GM21825 (cell line): ENCODE results near the gene SELENOV.

Experiments used
- ATAC-seq: cut with Tn5 transposase; IDR thresholded peaks from one replicate; pipeline ENCODE4 v1.9.1; 2021; ENCODE audit warnings: mild to moderate bottlenecking, moderate library complexity; ENCODE audit not compliant: unreplicated experiment

SELENOV gene

DNA sequence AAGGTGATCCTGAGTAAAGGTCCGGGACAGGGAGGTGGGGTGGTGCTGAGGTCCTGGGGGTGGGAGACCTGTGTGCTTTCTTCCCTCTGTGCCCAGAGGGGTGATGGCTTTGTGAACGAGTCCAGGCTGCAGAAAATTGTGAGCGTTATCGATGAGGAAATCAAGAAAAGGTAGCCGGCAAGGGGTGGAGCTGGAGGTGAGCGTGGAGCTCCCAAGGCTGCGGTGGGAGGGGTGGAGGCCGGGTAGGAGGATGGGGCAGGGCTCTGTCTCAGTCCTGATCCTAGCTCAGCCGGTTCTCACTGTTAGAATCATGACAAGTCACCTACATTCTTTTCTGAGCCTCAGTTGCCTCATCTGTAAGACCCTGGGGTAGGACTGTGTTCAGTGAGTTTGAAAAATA is 4.0 kb downstream of the SELENOV start:
- ATAC-seq = no peak

DNA sequence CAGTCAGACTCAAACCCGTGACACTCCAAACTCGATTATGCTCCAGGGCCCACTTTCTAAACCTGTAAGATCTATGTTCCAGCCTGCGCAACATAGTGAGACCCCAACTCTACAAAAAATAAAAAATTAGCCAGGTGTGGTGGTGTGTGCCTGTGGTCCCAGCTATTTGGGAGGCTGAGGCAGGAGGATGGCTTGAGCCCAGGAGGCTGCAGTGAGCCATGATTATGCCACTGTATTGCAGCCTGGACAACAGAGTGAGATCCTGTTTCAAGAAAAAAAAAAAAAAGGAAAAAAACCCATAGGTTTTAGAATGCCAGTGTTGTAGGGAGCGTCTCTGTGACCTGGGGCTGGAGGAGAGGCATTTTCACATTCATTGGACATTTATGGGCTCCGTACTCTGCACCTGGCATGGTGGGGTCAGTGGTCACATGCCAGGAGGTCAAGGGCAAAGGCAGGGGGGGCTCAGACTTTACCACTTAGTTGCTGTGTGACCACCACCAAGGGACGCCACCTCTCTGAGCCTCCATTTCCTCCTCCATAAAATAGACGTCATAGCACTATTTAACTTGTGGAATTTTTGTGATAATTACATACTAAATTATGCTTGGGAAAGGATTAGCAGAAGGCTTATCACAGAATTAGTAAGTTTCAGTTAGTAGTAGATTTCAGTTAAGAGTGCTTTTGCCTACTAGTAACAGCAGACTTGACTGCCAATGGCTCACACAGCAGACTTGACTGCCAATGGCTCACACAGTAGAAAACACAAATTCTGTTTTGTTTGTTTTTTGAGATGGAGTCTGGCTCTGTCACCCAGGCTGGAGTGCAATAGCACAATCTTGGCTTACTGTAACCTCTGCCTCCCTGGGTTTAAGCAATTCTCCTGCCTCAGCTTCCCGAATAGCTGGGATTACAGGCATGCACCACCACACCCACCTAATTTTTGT is 5.9 kb downstream of the SELENOV start:
- ATAC-seq = no peak

DNA sequence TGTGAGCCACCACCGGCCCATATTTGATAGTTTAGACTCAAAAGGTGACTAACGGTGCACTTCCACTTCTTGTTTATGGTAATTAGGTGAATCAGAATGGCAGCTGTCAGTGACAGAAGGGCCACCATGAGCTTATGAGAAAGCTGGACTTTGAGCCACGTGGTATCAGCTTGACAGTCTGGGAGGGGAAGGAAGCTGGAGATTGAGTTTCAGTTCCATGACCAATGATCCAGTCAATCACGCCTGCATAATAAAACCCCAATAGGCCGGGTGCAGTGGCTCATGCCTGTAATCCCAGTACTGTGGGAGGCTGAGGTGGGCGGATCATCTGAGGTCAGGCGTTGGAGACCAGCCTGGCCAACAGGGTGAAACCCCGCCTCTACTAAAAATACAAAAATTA is 9.6 kb downstream of the SELENOV start:
- ATAC-seq = no peak

DNA sequence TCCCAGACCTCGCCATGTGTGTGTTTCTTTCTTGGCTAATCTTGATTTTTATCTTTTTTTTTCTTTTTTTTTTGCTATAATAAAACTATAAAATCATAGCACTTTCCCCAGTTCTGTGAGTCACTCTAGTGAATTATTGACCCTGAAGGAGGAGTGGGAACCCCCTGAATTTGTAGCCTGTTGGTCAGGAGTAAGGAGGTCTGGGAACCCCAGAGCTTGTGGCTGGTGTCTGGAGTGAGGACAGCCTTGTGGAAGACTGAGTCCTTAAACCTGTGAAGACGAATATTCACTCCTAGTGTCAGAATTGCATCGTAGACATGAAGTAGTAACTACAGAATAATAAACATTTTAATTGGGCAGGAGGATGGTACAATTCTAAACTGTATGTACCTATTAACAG is 10.3 kb downstream of the SELENOV start:
- ATAC-seq = no peak

DNA sequence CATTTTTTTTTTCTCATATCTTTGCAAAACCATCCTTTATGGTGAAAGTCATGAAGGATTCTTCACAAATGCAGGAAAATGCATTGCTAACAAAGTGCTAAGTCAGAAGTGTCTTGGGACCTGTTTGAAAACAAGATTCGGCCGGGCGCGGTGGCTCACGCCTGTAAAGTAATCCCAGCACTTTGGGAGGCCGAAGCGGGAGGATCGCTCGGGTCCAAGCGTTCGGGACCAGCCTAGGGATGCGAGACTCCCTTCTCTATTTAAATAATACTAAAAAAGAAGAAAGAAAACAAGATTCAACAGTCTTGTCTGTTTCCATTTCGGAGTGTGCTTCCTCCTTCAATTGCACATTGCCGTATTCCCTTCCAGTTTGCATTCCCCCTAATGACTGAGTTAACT is 16.9 kb downstream of the SELENOV start:
- no peak for ATAC-seq

DNA sequence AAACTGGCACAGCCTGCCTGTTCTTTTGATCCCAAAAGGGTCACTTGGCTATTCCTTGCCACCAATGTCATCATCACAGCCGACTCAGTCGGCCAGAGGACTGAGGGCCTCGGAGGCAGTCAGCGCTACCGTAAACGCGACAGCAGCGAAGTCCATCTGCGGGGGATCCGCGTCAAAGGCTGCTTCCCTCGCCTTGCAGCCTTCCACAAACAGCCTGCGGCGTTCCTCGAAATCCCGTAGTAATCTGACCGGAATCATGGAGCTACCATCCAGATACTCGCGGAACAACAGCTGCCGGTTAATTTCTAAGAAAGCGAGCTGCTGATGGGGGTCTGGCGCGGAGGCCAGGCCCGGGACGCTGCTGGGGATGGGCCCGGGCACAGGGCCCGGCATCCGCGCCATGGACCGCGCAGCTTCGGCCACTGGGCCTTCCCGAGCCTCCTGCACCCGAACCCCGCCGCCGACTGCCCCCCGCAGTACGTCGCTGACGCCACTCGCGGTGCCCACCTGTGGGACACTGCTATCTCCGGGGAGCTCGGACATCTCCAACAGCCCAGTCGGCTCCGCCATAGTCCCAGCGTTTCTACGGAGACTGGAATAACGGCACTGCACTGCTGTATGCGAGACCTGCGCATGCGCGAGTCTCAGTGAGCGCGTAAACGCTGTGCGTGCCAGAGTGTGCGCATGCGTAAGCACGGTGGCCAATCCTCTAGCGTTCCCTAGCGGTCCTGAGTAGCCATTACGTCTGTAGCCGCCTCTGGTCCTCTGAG is 17.5 kb downstream of the SELENOV start, which contains the start of gene EID2B:
Gene EID2B (minus strand): TSS at position 620 of the 770 bp plus-strand sequence. CDS start 50 bp downstream, at position 570.
- peak; percentile 73 for ATAC-seq

DNA sequence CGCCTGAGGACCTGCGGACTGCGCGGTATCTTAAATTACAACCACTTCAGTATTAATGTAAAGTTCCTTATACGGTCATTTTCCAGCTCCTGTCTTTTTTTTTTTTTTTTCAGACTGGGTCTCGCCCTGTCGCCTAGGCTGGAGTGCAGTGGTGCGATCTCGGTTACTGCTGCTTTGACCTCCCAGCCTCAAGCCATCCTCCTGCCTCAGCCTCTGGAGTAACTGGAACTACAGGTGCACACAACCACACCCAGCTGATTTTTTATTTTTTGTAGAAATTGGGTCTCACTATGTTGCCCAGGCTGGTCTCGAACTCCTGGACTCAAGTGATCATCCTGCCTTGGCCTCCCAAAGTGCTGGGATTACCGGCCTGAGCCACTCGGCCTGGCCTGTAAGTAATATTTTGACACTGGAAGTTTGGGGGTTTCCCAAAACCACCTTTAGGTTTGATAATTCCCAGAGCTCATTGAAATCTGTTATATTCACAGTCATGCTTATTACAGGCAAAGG is 18.1 kb downstream of the SELENOV start:
- ATAC-seq = no peak

DNA sequence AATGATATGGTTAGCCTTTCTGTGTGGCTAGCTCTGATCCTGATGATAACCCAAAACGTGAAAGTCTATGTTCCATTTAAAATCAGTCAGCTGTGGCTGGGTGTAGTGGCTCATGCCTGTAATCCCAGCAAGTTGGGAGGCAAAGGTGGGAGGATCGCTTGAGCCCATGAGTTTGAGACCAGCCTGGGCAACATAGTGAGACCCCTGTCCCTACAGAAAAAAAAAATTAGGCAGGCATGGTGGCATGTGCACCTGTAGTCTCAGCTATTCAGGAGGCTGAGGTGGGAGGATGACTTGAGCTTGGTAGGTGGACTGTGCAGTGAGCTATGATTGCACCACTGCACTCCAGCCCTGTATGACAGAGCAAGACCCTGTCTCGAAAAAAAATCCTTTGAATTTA is 18.9 kb downstream of the SELENOV start:
- no peak for ATAC-seq

DNA sequence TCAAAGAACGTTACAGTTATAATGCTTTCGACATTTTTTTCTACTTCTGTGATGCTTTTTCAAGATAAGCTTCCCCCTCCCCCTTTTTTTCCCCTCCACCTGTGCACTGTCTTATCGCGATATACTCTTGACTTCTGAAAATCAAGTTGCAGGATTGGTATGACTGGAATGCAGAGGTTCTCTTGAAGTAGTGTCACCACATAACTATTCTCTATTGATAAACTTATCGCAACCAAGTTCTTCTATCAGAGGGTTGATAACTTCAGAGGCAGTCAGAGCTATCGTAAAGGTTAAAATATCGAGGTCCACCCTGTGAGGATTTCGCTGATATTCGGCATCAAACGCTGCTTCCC is 24.2 kb downstream of the SELENOV start:
- no peak for ATAC-seq

DNA sequence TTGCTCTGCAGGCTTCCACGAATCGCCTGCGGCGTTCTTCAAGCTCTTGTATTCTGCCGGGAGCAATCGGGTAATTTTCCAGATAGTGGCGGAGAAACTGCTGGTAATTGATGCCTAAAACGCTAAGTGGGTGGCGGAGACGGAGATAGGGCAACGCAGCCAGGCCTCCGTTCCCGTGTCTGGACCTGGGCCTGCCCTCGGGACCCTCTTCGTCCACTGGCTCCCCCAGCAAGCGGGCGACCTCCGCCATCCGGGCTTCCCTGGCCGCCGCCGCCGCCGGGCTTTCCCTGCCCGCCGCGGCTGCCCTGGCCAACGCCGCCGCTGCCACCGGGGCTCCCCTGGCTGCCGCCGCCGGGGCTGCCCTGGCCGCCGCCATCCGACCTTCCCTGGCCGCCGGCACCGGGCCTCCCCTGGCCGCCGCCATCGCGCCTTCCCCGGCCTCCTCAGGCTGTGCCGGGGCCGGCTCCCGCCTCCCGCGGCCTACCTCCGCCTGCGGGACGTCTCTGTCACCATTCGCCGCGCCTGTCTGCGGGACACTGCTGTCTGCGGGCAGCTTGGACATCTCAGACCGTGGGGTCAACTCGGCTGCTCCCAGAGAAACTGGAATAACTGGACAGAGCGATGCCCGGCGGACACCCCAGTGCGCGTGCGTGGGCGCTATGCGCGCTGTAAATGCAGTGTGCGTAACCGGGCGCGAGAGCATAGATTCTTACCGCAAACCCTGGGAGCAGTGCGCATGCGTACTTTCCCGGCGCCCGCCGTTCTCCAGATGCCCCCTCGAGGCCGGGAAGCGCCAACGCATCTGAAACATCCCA is 24.8 kb downstream of the SELENOV start, which contains the start of gene EID2:
Gene EID2 (minus strand): TSS at position 644 of the 815 bp plus-strand sequence. CDS start 82 bp downstream, at position 562.
- peak; percentile 84 for ATAC-seq

DNA sequence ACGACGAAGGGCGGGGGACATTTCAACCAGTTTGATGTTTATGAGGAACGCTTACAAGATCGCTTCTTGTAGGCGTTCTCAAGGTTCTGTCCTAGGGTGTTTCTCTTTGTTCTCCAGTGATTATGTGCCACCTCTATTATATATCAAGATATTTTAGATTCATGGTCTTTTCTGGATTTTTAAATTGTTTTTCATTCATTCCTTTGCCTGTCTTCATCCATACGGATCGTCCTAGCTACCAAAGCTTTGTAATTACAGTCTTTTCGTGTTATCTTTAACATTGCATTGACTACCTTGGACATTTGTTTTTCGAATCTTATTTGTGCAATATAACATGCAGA is 25.4 kb downstream of the SELENOV start:
- ATAC-seq = no peak

DNA sequence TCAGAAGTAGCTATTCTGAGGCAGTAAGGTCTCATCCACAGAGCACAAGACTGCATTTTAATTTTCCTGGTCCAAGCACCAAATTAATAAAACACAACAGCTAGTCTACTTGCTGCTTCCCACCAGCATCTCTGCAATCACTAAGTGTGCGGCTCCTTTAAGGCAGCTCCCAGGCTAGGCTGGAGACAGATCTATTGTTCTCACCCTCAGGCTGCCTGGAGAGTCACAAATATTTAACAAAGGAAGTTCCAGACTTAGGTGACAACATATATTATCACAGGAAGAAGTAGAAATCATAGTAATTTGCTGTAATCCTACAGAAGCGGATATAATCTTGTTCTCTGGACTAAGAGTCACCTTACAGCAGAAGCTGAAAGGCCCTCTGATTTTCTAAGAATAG is 27.3 kb downstream of the SELENOV start:
- ATAC-seq = no peak

DNA sequence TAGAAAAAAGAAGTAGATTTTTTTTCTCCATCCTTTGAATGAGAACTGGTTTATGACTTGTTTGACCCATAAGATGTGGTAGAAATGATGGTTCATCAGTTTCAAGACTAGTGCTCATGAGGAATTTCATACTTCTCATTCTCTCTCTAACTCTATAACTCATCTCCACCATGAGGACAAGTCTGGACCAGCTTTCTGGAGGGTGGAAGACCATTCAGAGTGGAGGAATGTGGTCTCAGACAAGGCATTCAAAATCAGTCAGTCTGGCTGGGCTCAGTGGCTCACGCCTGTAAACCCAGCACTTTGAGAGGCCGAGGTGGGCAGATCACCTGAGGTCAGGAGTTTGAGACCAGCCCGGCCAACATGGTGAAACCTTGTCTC is 28.5 kb downstream of the SELENOV start:
- ATAC-seq = no peak

DNA sequence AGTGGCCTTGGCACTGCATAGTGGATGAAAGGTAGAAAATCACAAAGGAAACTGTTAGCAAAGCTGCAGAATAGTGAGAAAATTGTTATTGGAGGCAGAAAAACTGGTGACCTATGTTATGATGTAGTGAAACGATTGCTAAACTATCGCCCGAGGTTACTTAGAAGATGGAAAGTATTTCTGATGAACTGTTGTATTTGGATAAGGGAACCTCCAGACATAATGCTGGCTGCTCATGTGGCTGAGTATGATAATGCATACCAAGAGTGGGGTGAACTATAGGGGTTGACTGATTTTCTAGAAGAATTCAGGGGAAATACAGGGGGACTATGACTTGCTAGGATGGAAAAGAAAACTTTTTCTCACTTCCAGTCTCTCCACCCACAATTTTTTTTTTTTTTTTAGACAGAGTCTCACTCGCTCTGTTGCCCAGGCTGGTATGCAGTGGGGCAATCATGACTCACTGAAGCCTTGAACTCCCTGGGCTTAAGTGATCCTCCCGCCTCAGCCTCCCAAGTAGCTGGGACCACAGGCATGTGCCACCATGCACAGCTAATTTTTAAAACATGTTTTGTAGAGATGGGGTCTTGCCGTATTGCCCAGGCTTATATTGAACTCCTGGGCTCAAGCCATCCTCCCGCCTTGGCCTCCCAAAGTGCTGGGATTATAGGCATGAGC is 29.4 kb downstream of the SELENOV start:
- ATAC-seq = no peak

DNA sequence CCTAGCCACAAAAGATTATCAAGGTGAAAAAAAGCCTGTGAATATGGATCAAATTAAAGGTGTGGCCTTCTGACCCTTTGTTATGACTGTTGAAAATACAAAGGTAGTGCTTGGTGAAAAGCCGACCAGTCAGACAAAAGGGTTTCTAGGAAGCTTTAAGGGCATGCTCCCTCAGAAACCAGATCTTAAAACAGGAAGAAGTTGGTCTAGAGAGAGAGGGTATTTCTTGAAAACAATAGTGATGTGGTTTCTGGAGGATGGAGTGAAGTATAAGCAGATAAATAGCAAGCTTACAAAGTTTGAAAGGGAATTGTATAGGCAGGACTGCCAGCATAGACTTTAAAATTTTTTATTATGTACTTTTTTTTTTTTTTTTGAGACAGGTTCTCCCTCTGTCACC is 30.0 kb downstream of the SELENOV start:
- no peak for ATAC-seq

DNA sequence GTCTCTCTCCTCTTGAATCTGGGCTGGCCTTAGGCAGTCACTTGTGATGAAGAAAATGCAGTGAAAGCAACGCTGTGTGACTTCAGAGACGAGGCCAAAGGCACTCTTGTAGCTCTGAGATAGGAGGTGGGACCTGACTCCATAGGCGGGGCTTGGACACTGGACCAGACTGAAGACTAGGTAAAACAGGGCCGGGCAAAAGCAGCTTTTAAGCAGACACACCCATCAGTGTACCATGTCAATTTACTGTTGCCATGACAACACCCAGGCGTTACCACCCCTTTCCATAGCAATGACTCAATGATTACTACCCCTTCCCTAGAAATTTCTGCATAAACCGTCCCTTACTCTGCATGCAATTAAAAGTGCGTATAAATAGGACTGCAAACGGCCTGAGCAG is 31.7 kb downstream of the SELENOV start:
- ATAC-seq = no peak

DNA sequence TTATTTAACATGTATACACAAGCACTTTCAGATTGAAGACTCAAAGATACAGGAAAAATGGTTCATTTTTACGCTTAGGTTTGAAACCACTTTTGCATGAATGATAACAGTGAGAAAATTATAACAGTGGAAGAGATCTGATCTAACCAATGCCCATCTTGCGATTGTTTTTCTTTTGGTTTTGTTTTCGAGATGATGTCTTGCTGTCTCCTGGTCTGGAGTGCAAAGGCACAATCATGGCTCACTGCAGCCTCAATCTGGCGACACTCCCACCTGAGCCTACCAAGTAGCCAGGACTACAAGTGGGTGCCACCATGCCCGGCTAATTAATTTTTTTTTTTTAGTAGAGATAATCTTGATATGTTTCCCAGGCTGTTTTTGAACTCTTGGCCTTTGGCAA is 35.3 kb downstream of the SELENOV start:
- ATAC-seq = no peak

DNA sequence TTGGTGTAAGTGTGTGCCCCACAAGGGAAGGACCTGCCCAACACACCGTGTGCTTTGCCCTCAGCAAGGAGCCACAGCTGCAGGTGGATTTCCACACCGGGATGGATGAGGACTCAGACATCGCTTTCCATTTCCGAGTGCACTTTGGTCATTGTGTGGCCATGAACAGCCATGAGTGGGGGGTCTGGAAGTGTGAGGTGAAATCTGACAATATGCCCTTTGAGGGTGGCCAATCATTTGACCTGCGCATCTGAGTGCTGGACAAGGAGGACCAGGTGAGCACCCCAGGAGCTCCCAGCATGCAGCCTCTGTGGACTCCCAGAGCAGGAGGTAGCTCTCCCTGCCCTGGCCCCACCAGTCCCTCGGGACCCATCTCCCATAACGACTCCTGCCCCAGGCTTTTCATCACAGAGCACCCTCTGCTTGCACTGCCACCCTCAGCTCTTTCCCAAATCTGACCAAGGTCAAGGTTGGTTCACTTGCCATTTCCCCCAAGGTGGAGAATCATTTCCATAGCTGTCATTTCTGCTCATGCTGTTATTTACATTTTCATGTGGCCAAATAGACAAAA is 38.2 kb downstream of the SELENOV start:
- no peak for ATAC-seq

DNA sequence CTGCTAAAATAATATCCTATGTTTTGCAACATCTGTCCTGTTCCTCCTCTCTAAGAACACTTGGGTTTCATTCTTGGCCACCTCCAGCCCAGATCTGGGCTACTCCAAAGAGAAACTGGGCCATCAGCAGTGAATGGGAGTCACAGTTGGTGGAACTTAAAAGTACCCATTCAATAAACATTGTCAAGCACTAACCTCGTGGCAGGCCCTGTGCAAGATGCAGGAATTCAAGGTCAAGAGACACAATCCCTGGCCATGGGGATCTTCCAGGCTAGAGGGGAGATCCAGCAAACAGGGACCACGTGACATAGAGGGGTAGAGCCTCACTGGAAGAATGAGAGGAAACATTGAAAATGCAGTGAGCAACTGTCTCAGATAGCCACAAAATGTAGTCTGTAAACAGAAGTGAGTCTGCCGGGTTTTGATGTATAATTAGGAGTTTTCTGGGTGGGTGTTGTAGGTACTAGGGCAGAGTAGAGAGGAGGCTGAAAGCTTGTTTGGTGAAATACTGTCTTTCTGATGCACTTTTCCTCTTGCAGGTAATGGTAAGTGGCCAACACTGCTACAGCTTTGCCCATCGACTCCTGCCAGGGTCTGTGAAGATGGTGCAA is 39.9 kb downstream of the SELENOV start:
- no peak for ATAC-seq

DNA sequence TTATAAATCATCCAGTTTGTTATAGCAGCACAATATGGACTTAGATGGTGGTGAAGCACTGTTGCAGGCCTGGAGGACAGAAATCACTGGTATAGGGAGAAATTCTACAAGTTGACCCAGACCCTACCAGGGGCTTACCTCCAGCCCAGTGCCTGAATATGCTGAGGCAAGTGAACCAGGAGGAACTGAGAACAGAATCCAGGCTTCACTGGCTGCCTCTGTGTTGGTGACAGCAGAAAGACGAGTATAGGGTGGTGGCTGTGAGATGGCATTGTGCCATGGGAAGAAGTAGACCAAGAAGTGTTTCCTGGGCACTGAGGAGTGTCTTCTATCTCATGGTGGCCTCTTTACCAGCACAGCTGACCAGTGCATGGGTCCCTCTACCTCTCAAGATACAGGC is 40.9 kb downstream of the SELENOV start:
- ATAC-seq = no peak
